OCI-LY7 (cell line): ENCODE data around the gene GMDS.

ENCODE experiments used
- EZH2phosphoT487 ChIP-seq: fragments of 200-600 bp; sonication (generic); IDR thresholded peaks from 2 replicates; pipeline ENCODE4 v1.6.1; 2018; ENCODE audit warnings: low read depth, borderline replicate concordance, mild to moderate bottlenecking, mixed run types, antibody characterized with exemption, low read length, moderate library complexity, mixed read lengths
- TF ChIP-seq, protein P1 (sequence below): fragments of 200-600 bp; sonication (generic); conservative IDR thresholded peaks from 2 replicates; pipeline ENCODE4 v1.5.1; 2014; ENCODE audit warnings: mild to moderate bottlenecking, antibody characterized with exemption, low read length, moderate library complexity, mixed read lengths

- TF ChIP-seq, protein P1, sequence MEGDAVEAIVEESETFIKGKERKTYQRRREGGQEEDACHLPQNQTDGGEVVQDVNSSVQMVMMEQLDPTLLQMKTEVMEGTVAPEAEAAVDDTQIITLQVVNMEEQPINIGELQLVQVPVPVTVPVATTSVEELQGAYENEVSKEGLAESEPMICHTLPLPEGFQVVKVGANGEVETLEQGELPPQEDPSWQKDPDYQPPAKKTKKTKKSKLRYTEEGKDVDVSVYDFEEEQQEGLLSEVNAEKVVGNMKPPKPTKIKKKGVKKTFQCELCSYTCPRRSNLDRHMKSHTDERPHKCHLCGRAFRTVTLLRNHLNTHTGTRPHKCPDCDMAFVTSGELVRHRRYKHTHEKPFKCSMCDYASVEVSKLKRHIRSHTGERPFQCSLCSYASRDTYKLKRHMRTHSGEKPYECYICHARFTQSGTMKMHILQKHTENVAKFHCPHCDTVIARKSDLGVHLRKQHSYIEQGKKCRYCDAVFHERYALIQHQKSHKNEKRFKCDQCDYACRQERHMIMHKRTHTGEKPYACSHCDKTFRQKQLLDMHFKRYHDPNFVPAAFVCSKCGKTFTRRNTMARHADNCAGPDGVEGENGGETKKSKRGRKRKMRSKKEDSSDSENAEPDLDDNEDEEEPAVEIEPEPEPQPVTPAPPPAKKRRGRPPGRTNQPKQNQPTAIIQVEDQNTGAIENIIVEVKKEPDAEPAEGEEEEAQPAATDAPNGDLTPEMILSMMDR, result no peak
- TF ChIP-seq EZH2phosphoT487, result no peak
Measured at GRCh38 chr6:1890987-1891386, 354.4 kb downstream of the GMDS start.
